ENCODE results near the gene TBC1D13. TPM values are rescaled to one million over a fixed set of nuclear protein-coding genes. Genes with fewer than 3 reads are reported as not detected.

The TBC1D13 gene
- total and polyA plus RNA-seq, 7 experiments from 2014 or later: 18.6 to 43.5 (median 24.9) TPM

DNA sequence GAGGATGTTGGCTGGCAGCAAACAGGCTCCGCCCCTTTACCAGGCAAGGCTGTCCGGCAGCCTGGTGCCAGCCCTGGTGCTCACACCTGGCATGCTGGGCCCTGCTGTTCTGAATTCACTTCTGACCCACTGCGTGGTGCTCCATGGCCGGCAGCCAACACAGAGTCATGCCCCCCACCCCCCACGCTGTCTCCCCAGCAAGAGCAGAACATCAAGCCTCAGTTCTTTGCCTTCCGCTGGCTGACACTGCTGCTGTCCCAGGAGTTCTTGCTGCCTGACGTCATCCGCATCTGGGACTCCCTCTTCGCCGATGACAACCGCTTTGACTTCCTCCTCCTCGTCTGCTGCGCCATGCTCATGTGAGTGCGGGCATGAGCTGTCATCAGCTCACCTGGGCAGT, 18.6 kb downstream of the TBC1D13 start:
- intact Hi-C loops (cut with micrococcal nuclease): no loop called here
- no peaks in the 10 kb centered on the region for H3K27me3 ChIP-seq (ENCODE audit: control insufficient read depth in 2 of 2, insufficient read depth in 2 of 2, low read length in 2 of 2)
- no peak overlapping the region for H3K27ac ChIP-seq (ENCODE audit: low read depth, low read length)
- no peak overlapping the region for H3K4me3 ChIP-seq (ENCODE audit: low read length)
- H3K27me3 Mint-ChIP-seq: no peaks in the 10 kb centered on the region
- H3K4me3 Mint-ChIP-seq: no peak overlapping the region
- DNase-seq (no peak), ATAC-seq (no peak)
- H3K4me1 Mint-ChIP-seq: no peaks in the 10 kb centered on the region
- H3K4me1 ChIP-seq (ENCODE audit: control insufficient read depth in 2 of 2, insufficient read depth in 2 of 2, low read length in 2 of 2): no peaks in the 10 kb centered on the region
- ChIA-PET CTCF (no interaction called here), POLR2A (no interaction called here)
- peaks cover 6 to 66% (median 10%) of the 10 kb centered on the region in 3 experiments for H3K36me3 ChIP-seq (ENCODE audit: control insufficient read depth in 2 of 3, insufficient read depth in 3 of 3, low read length in 3 of 3)
- H3K36me3 Mint-ChIP-seq: peaks cover 7 to 39% (median 15%) of the 10 kb centered on the region in 5 donors
- no peaks in the 10 kb centered on the region for H3K9me3 Mint-ChIP-seq
- no peak overlapping the region for H3K27ac Mint-ChIP-seq
- H3K9me3 ChIP-seq (ENCODE audit: control insufficient read depth in 2 of 3, low read length in 3 of 3): no peaks in the 10 kb centered on the region

DNA sequence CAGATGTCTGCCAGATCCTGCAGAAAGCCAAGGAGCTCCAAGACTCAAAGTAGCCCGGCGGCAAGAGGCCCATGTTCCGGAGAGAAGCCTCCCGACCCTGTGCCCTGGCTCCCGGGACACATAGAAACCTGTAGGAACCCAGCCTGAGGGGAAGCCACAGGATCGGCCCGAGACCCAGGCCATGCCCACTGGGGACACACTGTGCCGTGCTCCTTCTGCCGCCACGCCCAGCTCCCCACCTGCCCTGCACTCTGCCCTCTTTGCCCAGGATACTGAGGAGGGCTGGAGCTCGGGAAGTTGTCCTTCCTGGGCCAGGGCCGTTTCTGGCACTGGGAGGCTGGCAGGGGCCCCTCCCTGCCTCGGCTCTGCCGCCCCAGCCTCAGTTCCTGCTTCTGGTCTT, 20.8 kb downstream of the TBC1D13 start:
- Histone ChIP-seq H3K4me1 (ENCODE audit: control insufficient read depth in 2 of 2, insufficient read depth in 2 of 2, low read length in 2 of 2) (no peaks in the 10 kb centered on the region), H3K36me3 (ENCODE audit: control insufficient read depth in 2 of 3, insufficient read depth in 3 of 3, low read length in 3 of 3) (peaks cover 4 to 53% (median 6%) of the 10 kb centered on the region in 3 experiments), H3K27ac (ENCODE audit: low read depth, low read length) (no peak overlapping the region), H3K4me3 (ENCODE audit: low read length) (no peak overlapping the region), H3K9me3 (ENCODE audit: control insufficient read depth in 2 of 3, low read length in 3 of 3) (no peaks in the 10 kb centered on the region), H3K27me3 (ENCODE audit: control insufficient read depth in 2 of 2, insufficient read depth in 2 of 2, low read length in 2 of 2) (no peaks in the 10 kb centered on the region)
- intact Hi-C loops (cut with micrococcal nuclease): no loop called here
- Mint-ChIP-seq H3K4me1 (peaks cover 0 to 3% (median 0%) of the 10 kb centered on the region in 7 donors), H3K27me3 (no peaks in the 10 kb centered on the region), H3K4me3 (no peak overlapping the region), H3K9me3 (no peaks in the 10 kb centered on the region), H3K27ac (no peak overlapping the region), H3K36me3 (peaks cover 3 to 30% (median 7%) of the 10 kb centered on the region in 5 donors)
- no peak for DNase-seq
- no peak for ATAC-seq
- CTCF ChIA-PET: no interaction called here
- POLR2A ChIA-PET: interaction anchor here (0.6 kb wide), 1 partner anchor 24 kb away, joined by 11 read pairs; no protein-coding TSS in a partner anchor

DNA sequence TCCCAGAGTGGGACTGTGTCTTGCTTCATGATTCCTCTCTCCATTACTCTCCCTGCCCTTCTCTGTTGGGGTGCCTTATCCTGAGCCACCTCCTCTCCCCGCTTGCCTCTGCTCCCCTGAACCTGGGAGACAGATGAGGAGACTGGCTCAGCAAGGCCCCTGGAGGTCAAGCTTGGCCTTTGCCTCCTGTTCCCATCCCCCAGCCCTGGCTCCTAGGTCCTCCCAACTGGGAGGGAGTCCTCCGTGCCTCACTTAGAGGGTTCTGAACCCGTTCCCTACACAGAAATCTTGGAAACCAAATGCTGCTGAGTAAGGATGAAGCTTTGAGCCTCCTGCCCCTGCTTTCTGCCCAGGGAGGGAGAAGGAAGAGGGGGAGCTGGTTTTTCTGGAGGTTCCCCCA, 21.5 kb downstream of the TBC1D13 start:
- H3K27me3 ChIP-seq (ENCODE audit: control insufficient read depth in 2 of 2, insufficient read depth in 2 of 2, low read length in 2 of 2): no peaks in the 10 kb centered on the region
- no peaks in the 10 kb centered on the region for H3K4me1 ChIP-seq (ENCODE audit: control insufficient read depth in 2 of 2, insufficient read depth in 2 of 2, low read length in 2 of 2)
- H3K27ac Mint-ChIP-seq: peak overlapping the region in 2 of 9 donors; percentile 70 to 75
- ATAC-seq (no peak), DNase-seq (no peak)
- no peak overlapping the region for H3K4me3 ChIP-seq (ENCODE audit: low read length)
- CTCF ChIA-PET: no interaction called here
- peaks cover 0 to 46% (median 6%) of the 10 kb centered on the region in 3 experiments for H3K36me3 ChIP-seq (ENCODE audit: control insufficient read depth in 2 of 3, insufficient read depth in 3 of 3, low read length in 3 of 3)
- no peak overlapping the region for H3K4me3 Mint-ChIP-seq
- H3K9me3 Mint-ChIP-seq: no peaks in the 10 kb centered on the region
- no peaks in the 10 kb centered on the region for H3K9me3 ChIP-seq (ENCODE audit: control insufficient read depth in 2 of 3, low read length in 3 of 3)
- POLR2A ChIA-PET: no interaction called here
- no peaks in the 10 kb centered on the region for H3K27me3 Mint-ChIP-seq
- no peak overlapping the region for H3K27ac ChIP-seq (ENCODE audit: low read depth, low read length)
- H3K4me1 Mint-ChIP-seq: peaks cover 0 to 3% (median 0%) of the 10 kb centered on the region in 7 donors
- intact Hi-C loops (cut with micrococcal nuclease): no loop called here
- peaks cover 2 to 22% (median 3%) of the 10 kb centered on the region in 5 donors for H3K36me3 Mint-ChIP-seq

DNA sequence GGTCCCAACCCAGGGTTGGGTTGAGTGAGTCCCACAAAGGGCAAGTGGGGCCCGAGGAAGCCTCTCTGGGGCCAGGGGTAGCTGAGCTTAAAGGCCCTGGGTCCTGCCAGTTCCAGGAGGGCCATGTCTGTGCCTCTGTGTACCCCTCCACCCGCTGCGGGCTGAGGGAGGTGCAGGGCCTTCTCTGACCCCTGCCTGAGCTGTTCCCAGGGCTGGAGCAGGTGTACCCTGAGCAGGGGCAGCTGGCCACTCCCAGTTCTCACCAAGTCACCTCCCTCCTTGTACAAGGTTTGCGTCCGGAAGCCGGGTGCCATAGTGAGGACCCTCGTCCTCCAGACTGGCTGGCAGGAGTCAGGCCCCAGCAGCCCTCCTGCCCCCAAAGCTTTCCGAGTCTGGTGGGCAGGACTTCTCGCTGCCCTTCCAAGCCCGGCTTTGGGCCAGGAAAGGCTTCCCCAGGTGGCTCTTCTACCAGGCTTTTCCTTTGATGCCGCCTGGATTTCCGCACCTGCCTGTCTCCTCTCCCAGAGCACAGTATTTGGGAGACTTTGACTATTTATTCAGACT, 22.1 kb downstream of the TBC1D13 start:
- intact Hi-C loops (cut with micrococcal nuclease): no loop called here
- Histone ChIP-seq H3K4me3 (ENCODE audit: low read length) (no peak overlapping the region), H3K4me1 (ENCODE audit: control insufficient read depth in 2 of 2, insufficient read depth in 2 of 2, low read length in 2 of 2) (no peaks in the 10 kb centered on the region), H3K9me3 (ENCODE audit: control insufficient read depth in 2 of 3, low read length in 3 of 3) (no peaks in the 10 kb centered on the region), H3K27me3 (ENCODE audit: control insufficient read depth in 2 of 2, insufficient read depth in 2 of 2, low read length in 2 of 2) (no peaks in the 10 kb centered on the region), H3K27ac (ENCODE audit: low read depth, low read length) (no peak overlapping the region), H3K36me3 (ENCODE audit: control insufficient read depth in 2 of 3, insufficient read depth in 3 of 3, low read length in 3 of 3) (peaks cover 0 to 40% (median 6%) of the 10 kb centered on the region in 3 experiments)
- H3K4me1 Mint-ChIP-seq: peaks cover 0 to 3% (median 0%) of the 10 kb centered on the region in 7 donors
- CTCF ChIA-PET: no interaction called here
- H3K36me3 Mint-ChIP-seq: peaks cover 0 to 17% (median 3%) of the 10 kb centered on the region in 5 donors
- H3K27ac Mint-ChIP-seq: peak overlapping the region in 2 of 9 donors; percentile 26 to 59
- no peaks in the 10 kb centered on the region for H3K9me3 Mint-ChIP-seq
- H3K4me3 Mint-ChIP-seq: no peak overlapping the region
- DNase-seq: no peak
- POLR2A ChIA-PET: interaction anchor here (1.7 kb wide), 1 partner anchor 9 kb away, joined by 6 read pairs; the partner anchor contains the start of gene ENDOG
- no peak for ATAC-seq
- H3K27me3 Mint-ChIP-seq: no peaks in the 10 kb centered on the region

DNA sequence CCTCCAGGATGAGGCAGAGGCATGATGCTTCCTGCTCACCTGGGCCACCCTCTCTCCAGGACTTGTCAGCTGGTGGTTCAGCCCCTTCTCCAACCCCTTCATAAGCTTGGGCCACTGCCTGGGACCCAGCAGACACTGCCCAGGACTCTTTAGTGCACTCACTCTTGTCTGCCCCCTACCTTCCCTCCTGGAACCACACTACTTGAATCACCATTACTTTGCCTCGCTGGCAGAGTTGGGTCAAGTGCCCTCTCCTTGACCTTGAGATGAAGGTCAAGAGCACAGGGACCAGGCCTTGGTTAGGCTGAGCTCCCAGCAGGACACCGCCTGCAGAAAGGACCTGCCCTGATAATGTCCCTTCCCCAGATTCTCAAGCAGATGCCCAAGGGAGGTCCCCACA, 22.8 kb downstream of the TBC1D13 start:
- H3K27ac Mint-ChIP-seq: peak overlapping the region in 5 of 9 donors; percentile 5 to 69 (median 28)
- peaks cover 0 to 37% (median 6%) of the 10 kb centered on the region in 3 experiments for H3K36me3 ChIP-seq (ENCODE audit: control insufficient read depth in 2 of 3, insufficient read depth in 3 of 3, low read length in 3 of 3)
- intact Hi-C loops (cut with micrococcal nuclease): no loop called here
- POLR2A ChIA-PET: interaction anchor here (1.3 to 1.7 kb wide), 2 partner anchors 8 to 10 kb away, joined by 3 to 6 read pairs; partner anchors contain the start of gene ENDOG
- no peak overlapping the region for H3K27ac ChIP-seq (ENCODE audit: low read depth, low read length)
- CTCF ChIA-PET: no interaction called here
- no peak for ATAC-seq
- no peaks in the 10 kb centered on the region for H3K27me3 ChIP-seq (ENCODE audit: control insufficient read depth in 2 of 2, insufficient read depth in 2 of 2, low read length in 2 of 2)
- H3K36me3 Mint-ChIP-seq: peaks cover 0 to 16% (median 3%) of the 10 kb centered on the region in 5 donors
- no peaks in the 10 kb centered on the region for H3K27me3 Mint-ChIP-seq
- H3K4me3 Mint-ChIP-seq: no peak overlapping the region
- H3K4me1 Mint-ChIP-seq: peaks cover 0 to 3% (median 0%) of the 10 kb centered on the region in 7 donors
- no peaks in the 10 kb centered on the region for H3K9me3 ChIP-seq (ENCODE audit: control insufficient read depth in 2 of 3, low read length in 3 of 3)
- H3K4me3 ChIP-seq (ENCODE audit: low read length): no peak overlapping the region
- H3K9me3 Mint-ChIP-seq: no peaks in the 10 kb centered on the region
- no peaks in the 10 kb centered on the region for H3K4me1 ChIP-seq (ENCODE audit: control insufficient read depth in 2 of 2, insufficient read depth in 2 of 2, low read length in 2 of 2)
- no peak for DNase-seq

DNA sequence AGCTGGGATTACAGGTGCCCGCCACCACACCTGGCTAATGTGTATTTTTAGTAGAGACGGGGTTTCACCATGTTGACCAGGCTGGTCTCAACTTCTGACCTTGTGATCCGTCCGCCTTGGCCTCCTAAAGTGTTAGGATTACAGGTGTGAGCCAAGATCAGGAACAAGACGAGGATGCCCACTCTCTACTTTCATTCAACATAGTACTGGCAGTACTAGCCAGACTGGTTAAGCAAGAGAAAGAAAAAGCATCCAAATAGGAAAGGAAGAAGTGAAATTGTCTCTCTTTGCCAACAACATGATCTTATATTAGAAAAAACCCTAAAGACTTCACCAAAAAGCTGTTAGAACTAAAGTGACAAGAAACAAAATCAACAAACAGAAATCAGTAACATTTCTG, 23.8 kb downstream of the TBC1D13 start:
- DNase-seq (no peak), ATAC-seq (no peak)
- Histone ChIP-seq H3K27me3 (ENCODE audit: control insufficient read depth in 2 of 2, insufficient read depth in 2 of 2, low read length in 2 of 2) (no peaks in the 10 kb centered on the region), H3K9me3 (ENCODE audit: control insufficient read depth in 2 of 3, low read length in 3 of 3) (no peaks in the 10 kb centered on the region), H3K27ac (ENCODE audit: low read depth, low read length) (no peak overlapping the region), H3K4me1 (ENCODE audit: control insufficient read depth in 2 of 2, insufficient read depth in 2 of 2, low read length in 2 of 2) (no peaks in the 10 kb centered on the region), H3K4me3 (ENCODE audit: low read length) (no peak overlapping the region), H3K36me3 (ENCODE audit: control insufficient read depth in 2 of 3, insufficient read depth in 3 of 3, low read length in 3 of 3) (peaks cover 0 to 26% (median 2%) of the 10 kb centered on the region in 3 experiments)
- Mint-ChIP-seq H3K27ac (peak overlapping the region in 2 of 9 donors; percentile 25 to 53), H3K27me3 (no peaks in the 10 kb centered on the region), H3K9me3 (no peaks in the 10 kb centered on the region), H3K4me3 (no peak overlapping the region), H3K4me1 (peaks cover 0 to 3% (median 0%) of the 10 kb centered on the region in 7 donors), H3K36me3 (peaks cover 0 to 12% (median 3%) of the 10 kb centered on the region in 5 donors)
- ChIA-PET POLR2A (interaction anchor here (0.6 to 1.3 kb wide), 2 partner anchors 9 to 22 kb away, joined by 3 read pairs; no protein-coding TSS in a partner anchor), CTCF (no interaction called here)
- intact Hi-C loops (cut with micrococcal nuclease): no loop called here
